ENCODE measurements around the gene TMEM183A. TPM values are rescaled to one million over a fixed set of nuclear protein-coding genes. Genes with fewer than 3 reads are reported as not detected.

The TMEM183A gene
- 24.3 TPM for total RNA-seq
- long read RNA-seq, transcript TMEM183A-201 (8 exons, 3,019 nt) = major isoform, 34 of 60 reads
- long read RNA-seq, partial matches to known transcripts = 6 of 60 reads
- long read RNA-seq, other reads (novel, unspliced or antisense) = 20 of 60 reads

DNA sequence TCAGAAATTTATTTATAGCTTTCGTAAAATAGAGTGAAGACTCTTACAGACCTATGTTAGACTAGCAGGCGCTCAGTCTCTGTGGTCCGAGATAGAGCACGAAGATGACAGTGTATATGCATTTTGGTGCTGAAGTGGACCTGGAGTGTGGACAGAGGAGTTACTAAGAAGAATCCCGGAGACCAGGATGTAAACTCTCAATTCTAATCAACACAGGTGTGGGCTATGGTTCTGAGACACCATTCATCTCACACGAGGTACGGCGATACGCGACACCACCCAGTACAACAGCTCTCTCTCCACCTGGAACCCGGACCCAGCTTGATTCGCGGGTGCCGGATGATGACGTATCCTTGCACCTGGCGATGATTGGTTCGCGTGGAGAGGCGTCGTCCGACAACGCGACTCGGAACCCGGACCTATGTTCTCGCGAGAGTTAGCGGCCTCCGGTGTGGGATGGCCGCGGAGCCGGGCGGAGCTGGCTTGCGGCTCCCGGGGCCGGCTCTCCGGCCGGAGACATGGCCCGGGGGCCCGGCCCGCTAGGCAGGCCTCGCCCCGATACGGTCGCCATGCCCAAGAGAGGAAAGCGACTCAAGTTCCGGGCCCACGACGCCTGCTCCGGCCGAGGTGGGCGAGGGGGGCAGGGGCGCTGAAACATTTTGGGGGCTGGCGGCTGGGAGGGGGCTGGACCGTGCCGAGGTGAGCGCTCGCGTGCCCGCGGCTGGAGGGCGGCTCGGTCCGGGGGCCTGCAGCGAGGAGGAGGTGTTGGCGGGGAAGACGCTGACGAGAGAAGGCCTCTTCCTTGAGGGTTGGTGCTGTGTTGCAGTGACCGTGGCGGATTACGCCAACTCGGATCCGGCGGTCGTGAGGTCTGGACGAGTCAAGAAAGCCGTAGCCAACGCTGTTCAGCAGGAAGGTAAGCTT is at the start of gene TMEM183A:
Gene TMEM183A, plus strand, starts transcription at position 427 of the 924 bp plus-strand sequence. Its CDS starts 92 bp downstream, at position 519.
- DNase-seq = peak; percentile 96
- ATAC-seq = peak; percentile 99
- intact Hi-C loops (cut with micrococcal nuclease) = no loop called here

GRCh38 chr1:202957733-202958543 is 49.2 kb upstream of the TMEM183A start, which contains the start of gene ADIPOR1:
Gene ADIPOR1 (minus strand): TSS chr1:202958312. CDS start chr1:202951070, 7,242 bp downstream.
- ATAC-seq = peak; percentile 98
- intact Hi-C loops (cut with micrococcal nuclease) = no loop called here
- peak; percentile 95 for DNase-seq

GRCh38 chr1:202958544-202959275 is 48.5 kb upstream of the TMEM183A start:
- ATAC-seq = peak; percentile 10
- intact Hi-C loops (cut with micrococcal nuclease) = no loop called here
- no peak for DNase-seq

GRCh38 chr1:202959276-202959620 is 47.9 kb upstream of the TMEM183A start:
- DNase-seq (no peak), ATAC-seq (no peak)
- intact Hi-C loops (cut with micrococcal nuclease) = no loop called here

- intact Hi-C loops (cut with micrococcal nuclease) = no loop called here
- DNase-seq = no peak
- ATAC-seq = no peak
Measured at GRCh38 chr1:202961220-202961880, 45.8 kb upstream of the TMEM183A start.

DNA sequence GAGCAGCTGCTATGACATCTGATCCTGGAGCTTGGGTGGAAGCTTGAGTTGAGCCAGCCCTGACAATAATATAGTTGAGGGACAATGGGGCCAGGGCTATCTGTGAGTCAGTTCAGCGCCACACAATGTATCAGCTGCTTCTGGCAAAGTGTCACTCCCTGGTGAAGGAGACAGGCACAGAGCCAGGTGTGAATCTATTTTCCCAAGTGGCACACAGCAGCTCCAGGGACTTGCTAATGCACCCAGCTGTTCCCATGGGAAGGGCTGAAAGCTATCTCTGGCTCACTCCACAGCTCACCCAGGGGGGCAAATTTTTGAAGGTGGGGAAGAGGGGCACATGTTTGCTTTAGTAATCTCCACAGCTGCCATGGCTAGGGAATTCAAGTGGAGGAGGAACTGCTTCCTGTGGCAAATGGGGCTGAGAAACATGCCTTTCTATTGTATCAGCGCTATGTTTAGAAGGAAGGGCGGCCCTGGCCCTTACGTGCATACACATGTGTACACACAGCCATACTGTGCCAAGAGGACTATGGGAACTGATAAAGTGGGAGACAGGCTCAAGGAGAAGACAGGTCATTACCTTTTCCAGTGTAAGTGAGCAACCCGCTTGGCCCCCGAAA is 42.3 kb upstream of the TMEM183A start:
- DNase-seq (peak; percentile 57), ATAC-seq (peak; percentile 69)
- intact Hi-C loops (cut with micrococcal nuclease) = no loop called here

DNA sequence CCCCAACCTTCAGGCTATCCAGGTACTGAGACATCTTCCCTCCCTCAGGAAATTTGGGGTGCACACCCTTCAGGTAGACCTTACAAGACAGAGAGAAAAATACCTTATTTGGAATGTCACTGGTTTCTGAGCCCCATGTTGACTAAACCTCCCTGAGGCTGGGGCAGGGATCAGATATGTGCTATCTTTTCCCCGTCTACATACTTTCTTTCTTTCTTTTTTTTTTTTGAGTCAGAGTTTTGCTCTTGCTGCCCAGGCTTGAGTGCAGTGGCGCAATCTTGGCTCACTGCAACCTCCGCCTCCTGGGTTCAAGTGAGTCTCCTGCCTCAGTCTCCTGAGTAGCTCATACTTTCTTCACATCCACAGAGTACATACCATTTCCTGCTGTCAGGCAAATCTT is 41.8 kb upstream of the TMEM183A start:
- ATAC-seq = no peak
- no peak for DNase-seq
- intact Hi-C loops (cut with micrococcal nuclease) = no loop called here

GRCh38 chr1:202966006-202966898 is 40.9 kb upstream of the TMEM183A start:
- DNase-seq (no peak), ATAC-seq (peak; percentile 1)
- intact Hi-C loops (cut with micrococcal nuclease) = no loop called here

DNA sequence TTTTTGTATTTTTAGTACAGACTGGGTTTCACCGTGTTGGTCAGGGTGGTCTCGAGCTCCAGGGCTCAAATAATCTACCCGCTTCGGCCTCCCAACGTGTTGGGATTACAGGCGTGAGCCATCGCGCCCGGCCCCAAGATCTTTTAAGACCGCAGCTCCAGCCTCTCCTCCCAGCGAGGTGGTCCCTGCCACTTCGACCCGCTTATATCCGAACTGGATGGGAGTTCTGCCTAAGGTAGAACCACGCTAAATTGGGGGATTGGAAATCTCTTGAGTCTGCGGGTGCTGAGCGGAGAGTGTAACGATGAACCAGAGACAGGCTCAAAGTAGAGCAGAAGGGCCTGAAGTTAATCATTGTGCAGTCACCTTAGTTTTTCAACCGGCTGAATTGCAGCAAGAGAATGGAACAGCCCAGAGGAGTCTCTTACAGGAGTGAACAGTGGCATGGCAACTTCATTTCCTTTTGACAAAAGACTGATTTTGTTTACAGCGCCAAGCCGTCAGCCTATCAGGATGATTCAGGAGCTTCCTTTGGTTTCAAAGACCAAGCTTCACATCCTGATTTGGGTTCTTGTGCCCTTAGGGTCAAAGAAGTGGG is 39.4 kb upstream of the TMEM183A start:
- no peak for ATAC-seq
- intact Hi-C loops (cut with micrococcal nuclease) = no loop called here
- no peak for DNase-seq

DNA sequence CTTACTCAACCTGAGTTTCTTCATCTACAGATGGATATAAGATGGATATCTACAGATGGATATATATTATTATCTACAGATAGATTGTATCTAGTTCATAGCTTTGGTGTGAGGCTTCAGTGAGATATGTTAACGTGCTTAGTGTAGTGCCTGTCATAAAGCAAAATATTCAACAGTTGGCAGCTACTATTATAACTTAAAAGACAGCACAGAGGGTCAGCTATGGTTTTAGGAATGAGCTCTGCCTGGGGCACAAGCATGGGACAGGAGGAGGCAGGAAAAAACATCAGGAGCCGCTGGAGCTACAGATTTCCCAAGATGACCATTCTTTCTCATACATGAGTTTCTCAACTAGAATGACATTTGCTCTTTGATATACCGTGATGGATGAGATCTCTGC is 38.8 kb upstream of the TMEM183A start:
- no peak for ATAC-seq
- no peak for DNase-seq
- intact Hi-C loops (cut with micrococcal nuclease) = no loop called here

GRCh38 chr1:202968895-202969295 is 38.3 kb upstream of the TMEM183A start:
- ATAC-seq (peak; percentile 24), DNase-seq (no peak)
- intact Hi-C loops (cut with micrococcal nuclease) = no loop called here

DNA sequence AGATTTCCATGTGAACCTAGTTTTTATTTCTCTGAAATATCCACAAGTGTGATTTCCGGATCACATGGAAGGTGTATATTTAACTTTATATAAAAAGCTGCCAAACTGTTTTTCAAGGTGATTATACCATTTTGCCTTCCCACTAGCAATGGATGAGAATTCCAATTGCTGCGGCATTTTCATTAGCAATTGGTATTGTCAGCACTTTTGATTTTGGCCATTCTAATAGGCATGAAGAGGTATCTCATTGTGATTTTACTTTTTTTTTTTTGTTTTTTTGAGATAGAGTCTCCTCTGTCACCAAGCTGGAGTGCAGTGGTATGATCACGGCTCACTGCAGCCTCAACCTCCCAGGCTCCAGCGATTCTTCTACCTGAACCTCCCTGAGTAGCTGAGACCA is 35.1 kb upstream of the TMEM183A start:
- ATAC-seq (no peak), DNase-seq (no peak)
- intact Hi-C loops (cut with micrococcal nuclease) = no loop called here

DNA sequence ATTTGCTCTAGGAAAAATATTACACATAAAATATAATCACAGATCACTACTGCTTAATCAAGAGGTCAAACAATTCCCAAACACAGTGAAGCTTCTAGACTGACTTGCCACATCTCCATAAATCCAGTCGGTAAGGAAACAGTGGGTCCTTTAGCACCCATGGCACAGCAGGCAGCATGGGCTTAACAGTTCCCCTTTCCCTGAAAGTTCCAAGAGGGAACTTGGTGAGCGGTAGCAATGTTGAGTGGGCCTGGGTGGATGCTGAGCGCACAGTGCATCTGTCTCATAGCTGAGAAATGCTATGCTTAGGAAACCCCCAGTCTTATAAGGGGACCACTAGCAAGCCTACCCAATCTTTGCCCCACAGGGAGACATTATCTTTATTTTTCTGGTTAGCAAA is 32.3 kb upstream of the TMEM183A start:
- ATAC-seq (no peak), DNase-seq (no peak)
- intact Hi-C loops (cut with micrococcal nuclease) = no loop called here

GRCh38 chr1:202976633-202977032 is 30.5 kb upstream of the TMEM183A start:
- no peak for ATAC-seq
- intact Hi-C loops (cut with micrococcal nuclease) = no loop called here
- DNase-seq = no peak

GRCh38 chr1:202979459-202979858 is 27.7 kb upstream of the TMEM183A start:
- no peak for ATAC-seq
- intact Hi-C loops (cut with micrococcal nuclease) = no loop called here

GRCh38 chr1:202981939-202982338 is 25.2 kb upstream of the TMEM183A start:
- intact Hi-C loops (cut with micrococcal nuclease) = no loop called here

More at GRCh38 chr1:202979459-202979858, 27.7 kb upstream of the TMEM183A start:
- no peak for DNase-seq

More at GRCh38 chr1:202981939-202982338, 25.2 kb upstream of the TMEM183A start:
- DNase-seq = no peak
- no peak for ATAC-seq

All from left ventricle myocardium superior (tissue), 1 donor.